ENCODE data around the gene DNAH17. TPM values are rescaled to one million over a fixed set of nuclear protein-coding genes. Genes with fewer than 3 reads are reported as not detected.

The DNAH17 gene
- total and polyA plus RNA-seq, 2 of the 8 experiments (the other 6 are each of a cell fraction or from before 2014, with no cell fraction given) = 0.14 to 0.67 TPM

GRCh38 chr17:78461799-78462053, 115.5 kb downstream of the DNAH17 start (continued):
- TF ChIP-seq ATF3 (IDR thresholded peaks at IDR 0.05; ENCODE audit: insufficient read depth, low read depth, low read length) (no peak), CREB1 (IDR thresholded peaks at IDR 0.05) (no peak), POU5F1 (IDR thresholded peaks at IDR 0.05; ENCODE audit: low read depth, low read length) (no peak), CBX5 (IDR thresholded peaks at IDR 0.05; ENCODE audit: low read depth, low read length) (no peak), RNF2 (IDR thresholded peaks at IDR 0.05; ENCODE audit: borderline replicate concordance, low read depth, low read length, missing control alignments, poor library complexity, severe bottlenecking) (no peak), SP1 (IDR thresholded peaks at IDR 0.05; ENCODE audit: low read depth, low read length) (no peak), ZNF274 (IDR thresholded peaks at IDR 0.05; ENCODE audit: borderline replicate concordance, extremely low read depth, low read length) (no peak), POLR2AphosphoS5 (IDR thresholded peaks at IDR 0.05; ENCODE audit: low read depth, low read length) (no peak), TEAD4 (IDR thresholded peaks at IDR 0.05; ENCODE audit: low read depth, low read length) (no peak)
- TF ChIP-seq, protein P1, sequence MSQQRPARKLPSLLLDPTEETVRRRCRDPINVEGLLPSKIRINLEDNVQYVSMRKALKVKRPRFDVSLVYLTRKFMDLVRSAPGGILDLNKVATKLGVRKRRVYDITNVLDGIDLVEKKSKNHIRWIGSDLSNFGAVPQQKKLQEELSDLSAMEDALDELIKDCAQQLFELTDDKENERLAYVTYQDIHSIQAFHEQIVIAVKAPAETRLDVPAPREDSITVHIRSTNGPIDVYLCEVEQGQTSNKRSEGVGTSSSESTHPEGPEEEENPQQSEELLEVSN (IDR thresholded peaks at IDR 0.05) = no peak
